Choroid plexus epithelial cell (primary cell): ENCODE data around the gene DNASE1L2.

Experiments used
- DNase-seq: peaks from one replicate; pipeline ENCODE4 v3.0.0-alpha.2; 2010; ENCODE audit warnings: low read depth
- H3K4me3 ChIP-seq: 2 replicates; pipeline ENCODE4 v1.5.1; 2011; ENCODE audit warnings: low read depth, mild to moderate bottlenecking, control low read depth, low read length, moderate library complexity
- TF ChIP-seq, protein P1 (sequence below): conservative IDR thresholded peaks from 2 replicates; pipeline ENCODE4 v1.5.1; 2011; ENCODE audit warnings: low read depth, mild to moderate bottlenecking, control low read depth, inconsistent platforms, low read length, moderate library complexity

The DNASE1L2 gene

DNA sequence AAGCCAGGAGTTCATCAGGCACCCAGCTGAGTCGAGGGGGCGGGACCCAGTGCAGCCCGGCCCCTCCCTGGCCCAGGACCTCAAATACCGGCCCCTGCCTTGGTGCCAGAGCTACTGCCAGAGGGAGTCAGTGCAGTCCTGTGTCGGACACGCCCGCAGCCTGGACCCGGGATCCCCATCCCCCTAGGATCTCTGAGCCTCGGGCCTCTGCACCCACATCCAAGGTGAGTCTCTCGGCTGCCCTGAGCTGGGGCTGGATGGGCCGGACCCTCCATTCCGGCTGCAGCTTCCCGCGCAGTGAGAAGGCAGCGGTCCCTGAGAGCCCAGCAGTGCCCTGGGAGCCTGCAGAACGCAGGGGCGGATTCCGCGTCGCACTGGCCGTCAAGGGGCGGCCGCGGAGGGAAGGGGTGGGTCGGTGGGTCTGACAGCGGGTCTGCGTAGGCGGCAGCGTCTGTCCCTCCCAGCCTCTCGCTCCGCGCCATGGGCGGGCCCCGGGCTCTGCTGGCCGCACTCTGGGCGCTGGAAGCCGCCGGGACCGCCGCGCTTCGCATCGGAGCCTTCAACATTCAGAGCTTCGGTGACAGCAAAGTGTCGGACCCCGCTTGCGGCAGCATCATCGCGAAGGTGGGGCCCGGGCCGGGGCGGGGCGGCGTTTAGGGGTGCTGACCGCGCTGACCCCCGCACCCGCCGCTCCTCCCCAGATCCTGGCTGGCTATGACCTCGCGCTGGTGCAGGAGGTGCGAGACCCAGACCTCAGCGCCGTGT is at the start of gene DNASE1L2:
TSS of gene DNASE1L2 (plus strand) at position 108 of the 765 bp plus-strand sequence. CDS start at position 481, 373 bp downstream.
- TF ChIP-seq, protein P1, sequence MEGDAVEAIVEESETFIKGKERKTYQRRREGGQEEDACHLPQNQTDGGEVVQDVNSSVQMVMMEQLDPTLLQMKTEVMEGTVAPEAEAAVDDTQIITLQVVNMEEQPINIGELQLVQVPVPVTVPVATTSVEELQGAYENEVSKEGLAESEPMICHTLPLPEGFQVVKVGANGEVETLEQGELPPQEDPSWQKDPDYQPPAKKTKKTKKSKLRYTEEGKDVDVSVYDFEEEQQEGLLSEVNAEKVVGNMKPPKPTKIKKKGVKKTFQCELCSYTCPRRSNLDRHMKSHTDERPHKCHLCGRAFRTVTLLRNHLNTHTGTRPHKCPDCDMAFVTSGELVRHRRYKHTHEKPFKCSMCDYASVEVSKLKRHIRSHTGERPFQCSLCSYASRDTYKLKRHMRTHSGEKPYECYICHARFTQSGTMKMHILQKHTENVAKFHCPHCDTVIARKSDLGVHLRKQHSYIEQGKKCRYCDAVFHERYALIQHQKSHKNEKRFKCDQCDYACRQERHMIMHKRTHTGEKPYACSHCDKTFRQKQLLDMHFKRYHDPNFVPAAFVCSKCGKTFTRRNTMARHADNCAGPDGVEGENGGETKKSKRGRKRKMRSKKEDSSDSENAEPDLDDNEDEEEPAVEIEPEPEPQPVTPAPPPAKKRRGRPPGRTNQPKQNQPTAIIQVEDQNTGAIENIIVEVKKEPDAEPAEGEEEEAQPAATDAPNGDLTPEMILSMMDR: no peak
- peak; percentile 28 for DNase-seq
- H3K4me3 ChIP-seq: peak within 1 kb of the TSS; percentile 26

- no peak overlapping the region for H3K4me3 ChIP-seq
- DNase-seq: no peak
These were observed 49.7 kb upstream of the DNASE1L2 start for GRCh38 chr16:2186505-2186904.

GRCh38 chr16:2187212-2187611 is 49.0 kb upstream of the DNASE1L2 start:
- TF ChIP-seq, protein P1: no peak
- DNase-seq: no peak
- no peak overlapping the region for H3K4me3 ChIP-seq

More at GRCh38 chr16:2186505-2186904, 49.7 kb upstream of the DNASE1L2 start:
- TF ChIP-seq, protein P1: no peak

- DNase-seq: no peak
- TF ChIP-seq, protein P1: no peak
- H3K4me3 ChIP-seq: no peak overlapping the region
These were observed 47.8 kb upstream of the DNASE1L2 start for GRCh38 chr16:2188395-2188794.

DNA sequence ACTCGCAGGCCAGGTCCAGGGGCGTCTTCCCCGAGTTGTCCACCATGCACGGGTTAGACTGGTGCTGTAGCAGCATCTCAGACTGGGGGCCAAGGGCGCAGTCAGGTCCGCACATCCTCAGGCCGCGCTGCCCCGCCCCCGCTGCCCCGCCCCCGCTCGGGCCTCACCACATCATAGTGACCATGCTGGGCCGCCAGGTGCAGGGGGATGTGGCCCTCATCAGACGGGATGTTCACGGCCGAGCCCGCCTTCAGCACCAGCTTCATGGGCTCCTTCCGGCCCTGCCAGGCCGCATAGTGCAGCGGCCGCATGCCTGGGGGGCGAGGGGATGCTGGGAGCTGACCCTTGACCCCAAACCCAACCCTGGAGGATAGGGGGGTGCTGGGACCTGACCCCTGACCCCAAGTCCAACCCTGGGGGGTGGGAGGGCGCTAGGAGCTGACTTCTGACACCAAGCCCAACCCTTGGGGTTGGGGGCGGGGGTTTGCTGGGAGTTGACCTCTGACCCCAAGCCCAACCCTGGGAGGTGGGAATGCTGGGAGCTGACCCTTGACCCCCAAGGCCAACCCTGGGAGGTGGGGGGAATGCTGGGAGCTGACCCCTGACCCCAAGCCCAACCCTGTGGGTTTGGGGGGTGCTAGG is 46.9 kb upstream of the DNASE1L2 start:
- DNase-seq: no peak
- TF ChIP-seq, protein P1: no peak
- H3K4me3 ChIP-seq: no peak overlapping the region

DNA sequence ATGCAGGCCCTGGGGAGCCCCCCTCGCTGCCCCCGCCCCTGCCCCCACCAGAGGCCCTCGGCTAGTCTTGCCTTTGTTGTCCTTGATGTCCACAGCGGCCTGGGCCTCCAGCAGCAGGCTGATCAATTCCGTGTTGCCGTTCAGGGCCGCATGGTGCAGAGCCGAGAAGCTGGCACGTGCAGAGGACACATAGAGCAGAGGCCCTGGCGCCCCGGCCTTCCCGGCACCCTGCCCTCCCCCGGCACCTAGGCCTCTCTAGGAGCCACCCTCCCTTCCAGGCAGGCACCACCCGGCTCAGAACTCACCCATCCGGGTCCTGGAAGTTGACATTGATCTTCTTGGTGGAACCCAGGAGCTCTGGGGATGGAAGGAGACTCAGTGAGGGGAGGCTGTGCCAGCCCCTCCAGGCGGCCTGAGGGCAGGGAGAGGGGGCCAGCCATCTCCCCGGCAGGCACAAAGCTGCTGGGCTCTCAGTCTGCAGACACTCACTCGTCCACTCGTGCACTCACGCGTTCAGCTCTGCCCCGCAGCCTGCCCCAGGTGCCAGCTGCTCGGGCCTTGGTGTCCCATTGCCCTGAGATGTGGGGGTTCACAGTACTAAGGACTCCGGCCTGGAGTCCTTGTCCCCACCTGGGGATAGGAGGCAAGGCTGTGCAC is 46.1 kb upstream of the DNASE1L2 start:
- TF ChIP-seq, protein P1: no peak
- no peak for DNase-seq
- H3K4me3 ChIP-seq: no peak overlapping the region
